ENCODE results near the gene DIO1.

The DIO1 gene

GRCh38 chr1:53927376-53927881 is 33.4 kb downstream of the DIO1 start:
- TF ChIP-seq CTCF (IDR thresholded peaks at IDR 0.05; ENCODE audit: insufficient read depth, low read depth, low read length, missing control alignments) = no peak
- no peak overlapping the region for H3K4me3 ChIP-seq (ENCODE audit: low read depth, low read length)

GRCh38 chr1:53929246-53929960 is 35.4 kb downstream of the DIO1 start:
- TF ChIP-seq CTCF (IDR thresholded peaks at IDR 0.05; ENCODE audit: insufficient read depth, low read depth, low read length, missing control alignments) = no peak
- no peak for DNase-seq (ENCODE audit: low read depth)
- H3K4me3 ChIP-seq (ENCODE audit: low read depth, low read length) = no peak overlapping the region

More at GRCh38 chr1:53927376-53927881, 33.4 kb downstream of the DIO1 start:
- DNase-seq (ENCODE audit: low read depth) = no peak

GRCh38 chr1:53930932-53931331 is 36.9 kb downstream of the DIO1 start:
- no peak for DNase-seq (ENCODE audit: low read depth)
- TF ChIP-seq CTCF (IDR thresholded peaks at IDR 0.05; ENCODE audit: insufficient read depth, low read depth, low read length, missing control alignments) = no peak
- H3K4me3 ChIP-seq (ENCODE audit: low read depth, low read length) = no peak overlapping the region

- no peak for DNase-seq (ENCODE audit: low read depth)
- TF ChIP-seq CTCF (IDR thresholded peaks at IDR 0.05; ENCODE audit: insufficient read depth, low read depth, low read length, missing control alignments) = no peak
Observed at GRCh38 chr1:53931523-53931922, 37.5 kb downstream of the DIO1 start.

GRCh38 chr1:53934170-53934765 is 40.3 kb downstream of the DIO1 start:
- no peak overlapping the region for H3K4me3 ChIP-seq (ENCODE audit: low read depth, low read length)
- no peak for TF ChIP-seq CTCF (IDR thresholded peaks at IDR 0.05; ENCODE audit: insufficient read depth, low read depth, low read length, missing control alignments)
- DNase-seq (ENCODE audit: low read depth) = no peak

More at GRCh38 chr1:53931523-53931922, 37.5 kb downstream of the DIO1 start:
- H3K4me3 ChIP-seq (ENCODE audit: low read depth, low read length) = no peak overlapping the region

- DNase-seq (ENCODE audit: low read depth) = no peak
- no peak overlapping the region for H3K4me3 ChIP-seq (ENCODE audit: low read depth, low read length)
- no peak for TF ChIP-seq CTCF (IDR thresholded peaks at IDR 0.05; ENCODE audit: insufficient read depth, low read depth, low read length, missing control alignments)
Observed at GRCh38 chr1:53936430-53936829, 42.4 kb downstream of the DIO1 start.

Measured in GM12865 (cell line).